HG03521 (cell line): ENCODE measurements around the gene DDX42.
"Not testable (repeated sequence)": the region's sequence is repeated elsewhere in the genome, so short reads cannot be mapped to it uniquely, and the experiment has no call there.

ENCODE experiments used
- ATAC-seq: cut with Tn5 transposase; IDR thresholded peaks from one replicate; pipeline ENCODE4 v1.9.1; 2021; ENCODE audit warnings: mild to moderate bottlenecking, moderate library complexity; ENCODE audit not compliant: unreplicated experiment

Gene DDX42

GRCh38 chr17:63780507-63780906 is 6.5 kb downstream of the DDX42 start:
- no peak for ATAC-seq

DNA sequence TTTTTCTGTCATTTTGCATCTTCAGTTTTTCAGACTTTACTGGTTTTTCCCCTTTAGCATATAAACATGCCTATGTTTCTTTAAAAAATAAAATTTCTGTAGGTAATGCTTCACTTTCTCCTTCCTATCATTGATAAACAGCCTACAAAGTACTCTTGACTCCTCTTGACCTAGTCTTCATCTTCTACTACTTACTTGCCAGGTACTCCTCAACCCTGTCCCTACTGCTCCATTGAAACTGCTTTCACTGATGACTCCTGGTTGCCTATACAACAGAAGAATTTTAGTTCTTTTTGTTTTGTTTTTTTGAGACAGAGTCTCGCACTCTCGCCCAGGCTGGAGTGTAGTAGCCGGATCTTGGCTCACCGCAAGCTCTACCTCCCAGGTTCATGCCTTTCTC is 7.0 kb downstream of the DDX42 start:
- no peak for ATAC-seq

DNA sequence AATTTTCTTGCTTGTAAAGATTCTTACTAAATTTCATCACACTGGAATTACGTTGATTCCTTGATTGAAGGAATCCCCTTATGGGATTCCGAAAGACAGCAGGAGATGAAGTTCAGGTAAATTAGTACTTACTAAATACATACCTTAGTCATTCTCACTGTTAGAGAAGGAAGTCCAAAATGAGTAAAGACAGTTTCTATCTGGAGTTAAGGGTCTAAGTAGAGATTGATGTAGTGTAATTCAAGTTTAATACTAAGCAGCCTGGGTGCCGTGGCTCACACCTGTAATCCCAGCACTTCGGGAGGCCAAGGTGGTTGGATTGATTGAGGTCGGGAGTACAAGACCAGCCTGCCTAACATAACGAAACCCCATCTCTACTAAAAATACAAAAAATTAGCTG is 9.6 kb downstream of the DDX42 start:
- ATAC-seq, result no peak

- no peak for ATAC-seq
Observed at GRCh38 chr17:63785556-63785955, 11.6 kb downstream of the DDX42 start.

GRCh38 chr17:63786117-63786516 is 12.1 kb downstream of the DDX42 start:
- ATAC-seq, result no peak

DNA sequence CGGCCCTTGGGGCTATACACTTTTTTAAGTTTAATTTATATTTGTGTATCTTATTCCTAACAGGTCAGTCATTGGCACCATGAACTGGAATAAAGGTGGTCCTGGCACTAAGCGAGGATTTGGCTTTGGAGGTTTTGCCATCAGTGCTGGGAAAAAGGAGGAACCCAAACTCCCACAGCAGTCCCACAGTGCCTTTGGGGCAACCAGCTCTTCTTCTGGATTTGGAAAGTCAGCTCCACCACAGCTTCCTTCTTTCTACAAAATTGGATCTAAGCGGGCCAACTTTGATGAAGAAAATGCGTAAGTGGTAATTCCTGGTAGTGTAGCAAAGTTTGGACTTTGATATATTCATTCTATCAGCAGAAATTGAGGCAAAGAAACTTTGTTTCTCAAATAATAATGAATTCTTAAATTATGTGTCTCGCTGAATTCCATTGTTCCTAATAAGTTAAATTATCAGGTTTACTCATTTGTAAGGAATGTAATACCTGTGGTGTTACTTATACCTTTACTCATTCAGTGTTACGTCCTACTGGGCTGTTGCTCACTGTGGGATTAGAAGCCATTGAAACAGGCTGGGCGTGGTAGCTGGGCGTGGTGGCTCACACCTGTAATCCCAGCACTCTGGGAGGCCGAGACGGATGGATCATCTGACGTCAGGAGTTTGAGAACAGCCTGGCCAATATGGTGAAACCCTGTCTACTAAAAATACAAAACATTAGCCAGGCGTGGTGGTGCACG is 13.2 kb downstream of the DDX42 start:
- ATAC-seq, result no peak

GRCh38 chr17:63790057-63790456 is 16.1 kb downstream of the DDX42 start:
- no peak for ATAC-seq

DNA sequence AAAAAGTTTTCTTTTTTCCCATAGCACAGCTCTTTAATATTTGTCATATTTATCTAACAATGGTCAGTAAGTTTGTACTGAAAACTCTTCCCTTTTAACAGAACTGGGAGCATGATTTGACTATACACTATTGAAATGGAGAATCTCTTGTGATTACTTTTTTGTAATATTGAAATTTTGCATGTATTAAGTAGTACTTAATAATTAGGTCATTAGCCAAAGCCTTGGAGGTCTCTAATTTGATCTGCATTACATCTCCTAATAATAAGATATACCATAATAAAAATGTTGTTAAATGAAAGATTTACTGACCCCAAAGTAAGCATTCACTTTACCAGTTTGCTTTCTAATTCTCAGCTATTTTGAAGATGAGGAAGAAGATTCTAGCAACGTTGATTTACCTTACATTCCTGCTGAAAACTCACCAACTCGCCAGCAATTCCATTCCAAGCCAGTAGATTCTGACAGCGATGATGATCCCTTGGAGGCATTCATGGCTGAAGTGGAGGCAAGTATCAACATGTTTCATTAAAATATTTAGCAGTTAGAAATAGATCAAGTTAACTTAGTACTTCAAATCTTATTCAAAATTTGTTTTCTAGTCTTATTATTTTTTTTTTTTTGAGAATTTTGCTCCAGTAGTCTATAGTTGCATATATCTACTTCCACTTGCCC is 18.2 kb downstream of the DDX42 start:
- no peak for ATAC-seq

DNA sequence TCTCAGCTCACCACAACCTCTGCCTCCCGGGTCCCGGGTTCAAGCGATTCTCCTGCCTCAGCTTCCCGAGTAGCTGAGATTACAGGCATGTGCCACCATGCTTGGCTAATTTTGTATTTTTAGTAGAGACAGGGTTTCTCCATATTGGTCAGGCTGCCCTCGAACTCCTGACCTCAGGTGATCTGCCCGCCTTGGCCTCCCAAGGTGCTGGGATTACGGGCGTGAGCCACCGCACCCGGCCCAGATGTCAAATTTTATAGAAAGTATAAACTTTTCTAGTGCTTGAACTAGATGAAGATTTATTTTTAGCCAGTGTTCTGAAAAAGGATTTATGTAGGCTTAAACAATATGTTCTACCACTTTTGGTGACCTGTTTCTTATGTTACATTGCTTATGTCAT is 22.4 kb downstream of the DDX42 start:
- ATAC-seq, result not testable (repeated sequence)

- ATAC-seq, result no peak
Observed at GRCh38 chr17:63798572-63799106, 24.7 kb downstream of the DDX42 start.

GRCh38 chr17:63800783-63801182 is 26.8 kb downstream of the DDX42 start:
- no peak for ATAC-seq

GRCh38 chr17:63804328-63804727 is 30.4 kb downstream of the DDX42 start:
- no peak for ATAC-seq

GRCh38 chr17:63805591-63805990 is 31.6 kb downstream of the DDX42 start:
- ATAC-seq, result no peak

DNA sequence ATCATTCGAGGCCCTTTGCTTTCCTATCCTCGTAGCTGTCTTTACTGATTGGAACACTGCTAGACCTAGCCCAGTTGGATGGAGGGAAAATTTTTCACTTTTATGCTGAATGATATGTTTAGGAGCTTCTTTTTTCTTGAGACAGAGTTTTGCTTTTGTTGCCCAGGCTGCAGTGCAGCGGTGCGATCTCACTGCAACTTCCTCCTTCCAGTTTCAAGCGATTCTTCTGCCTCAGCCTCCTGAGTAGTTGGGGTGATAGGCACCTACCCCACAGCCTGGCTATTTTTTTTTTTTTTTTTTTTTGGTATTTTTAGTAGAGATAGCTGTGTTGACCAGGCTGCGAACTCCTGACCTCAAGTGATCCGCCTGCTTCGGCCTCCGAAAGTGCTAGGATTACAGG is 36.0 kb downstream of the DDX42 start:
- ATAC-seq, result no peak

GRCh38 chr17:63816123-63816522 is 42.2 kb downstream of the DDX42 start:
- no peak for ATAC-seq

DNA sequence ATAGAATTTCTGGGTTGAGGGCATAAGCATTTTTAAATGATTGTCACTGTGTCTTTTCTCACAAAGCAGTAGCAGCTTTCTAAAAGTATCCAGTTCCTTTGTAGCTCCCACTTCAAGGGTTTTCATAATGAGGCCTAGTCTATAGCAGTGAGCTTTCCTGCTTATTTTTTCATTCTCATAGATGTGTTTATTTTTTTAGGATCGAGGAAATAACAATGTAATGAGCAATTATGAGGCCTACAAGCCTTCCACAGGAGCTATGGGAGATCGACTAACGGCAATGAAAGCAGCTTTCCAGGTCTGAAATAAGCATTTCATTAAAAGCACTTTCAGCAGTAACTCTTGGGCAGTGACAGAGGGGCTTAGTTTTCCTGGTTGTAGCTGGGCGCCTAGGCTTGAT is 42.7 kb downstream of the DDX42 start:
- ATAC-seq, result no peak

GRCh38 chr17:63817736-63818385 is 43.9 kb downstream of the DDX42 start:
- ATAC-seq, result no peak

DNA sequence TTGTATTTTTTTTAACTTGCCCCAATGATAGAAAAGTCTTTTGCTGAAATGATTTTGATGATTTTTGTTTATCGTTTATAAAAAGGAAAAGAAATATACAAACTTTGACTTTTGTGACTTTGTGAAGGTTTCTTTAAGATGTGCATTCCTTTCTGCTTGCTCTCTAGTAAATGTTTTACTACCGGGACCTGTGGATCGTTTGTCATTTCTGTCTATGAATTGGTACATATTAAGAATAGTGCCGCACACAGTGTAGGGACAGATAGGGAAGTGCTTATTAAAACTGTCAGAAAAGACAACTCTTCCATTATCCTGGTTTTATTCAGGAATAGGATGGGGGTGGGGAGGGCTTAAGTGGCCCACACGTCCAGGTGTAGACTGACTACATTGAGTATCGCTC is 45.2 kb downstream of the DDX42 start:
- no peak for ATAC-seq

- no peak for ATAC-seq
Observed at GRCh38 chr17:63819585-63820537, 45.9 kb downstream of the DDX42 start.

DNA sequence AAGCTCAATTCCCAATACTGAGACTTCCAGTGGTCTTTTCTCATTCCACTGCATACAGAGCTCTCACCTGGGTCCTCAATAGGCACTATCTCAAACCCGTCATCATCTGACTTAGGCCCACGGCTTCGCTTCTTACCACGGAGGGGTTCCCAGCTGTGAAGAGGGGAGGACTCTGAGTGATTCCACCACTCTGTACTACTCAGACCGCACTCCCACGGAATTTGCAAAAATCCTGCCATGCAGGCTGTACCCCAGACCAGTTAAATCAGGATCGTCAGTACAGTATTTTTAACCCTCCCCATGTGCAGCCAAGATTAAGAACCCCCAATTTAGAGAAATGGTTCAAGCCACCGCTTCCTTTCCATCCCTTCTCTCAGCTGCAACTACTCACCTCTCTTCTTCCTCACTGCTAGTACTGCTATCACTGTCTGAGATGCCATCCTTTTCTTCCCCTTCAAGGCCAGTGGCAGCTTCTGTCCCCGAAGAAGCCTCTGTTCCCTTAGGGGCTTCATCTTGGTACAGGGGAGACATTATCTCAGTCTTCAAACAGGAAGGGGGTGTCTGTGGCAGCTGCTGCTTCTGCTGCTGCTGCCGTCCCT is 47.1 kb downstream of the DDX42 start:
- no peak for ATAC-seq
